Effector CD4-positive, alpha-beta T cell (primary cell): Measurements from ENCODE around the gene RBMS3.

Experiments used
- DNase-seq: peaks from one replicate; pipeline ENCODE4 v3.0.0-alpha.2; 2020

RBMS3 gene

GRCh38 chr3:29537889-29538609, 257.2 kb downstream of the RBMS3 start:
- no peak for DNase-seq

GRCh38 chr3:29538610-29538958, 257.7 kb downstream of the RBMS3 start:
- DNase-seq = no peak

- no peak for DNase-seq
These were observed 259.7 kb downstream of the RBMS3 start for GRCh38 chr3:29540544-29540943.

- DNase-seq = no peak
These were observed 264.0 kb downstream of the RBMS3 start for GRCh38 chr3:29544701-29545363.

- no peak for DNase-seq
These were observed 264.7 kb downstream of the RBMS3 start for GRCh38 chr3:29545615-29546014.

GRCh38 chr3:29552051-29552450, 271.2 kb downstream of the RBMS3 start:
- no peak for DNase-seq

GRCh38 chr3:29554566-29554965, 273.7 kb downstream of the RBMS3 start:
- DNase-seq = no peak

- no peak for DNase-seq
These were observed 274.7 kb downstream of the RBMS3 start for GRCh38 chr3:29555590-29555989.

- DNase-seq = no peak
These were observed 276.3 kb downstream of the RBMS3 start for GRCh38 chr3:29557186-29557585.

GRCh38 chr3:29557825-29558224, 277.0 kb downstream of the RBMS3 start:
- DNase-seq = no peak

- DNase-seq = no peak
These were observed 279.0 kb downstream of the RBMS3 start for GRCh38 chr3:29559741-29560465.

GRCh38 chr3:29561651-29562149, 280.8 kb downstream of the RBMS3 start:
- no peak for DNase-seq

- no peak for DNase-seq
These were observed 284.4 kb downstream of the RBMS3 start for GRCh38 chr3:29565236-29565635.

GRCh38 chr3:29567501-29567900, 286.6 kb downstream of the RBMS3 start:
- no peak for DNase-seq

GRCh38 chr3:29568355-29568754, 287.5 kb downstream of the RBMS3 start:
- no peak for DNase-seq

GRCh38 chr3:29576181-29576580, 295.3 kb downstream of the RBMS3 start:
- DNase-seq = no peak

- DNase-seq = no peak
These were observed 295.8 kb downstream of the RBMS3 start for GRCh38 chr3:29576675-29577074.

GRCh38 chr3:29577250-29577649, 296.4 kb downstream of the RBMS3 start:
- no peak for DNase-seq

- no peak for DNase-seq
These were observed 300.4 kb downstream of the RBMS3 start for GRCh38 chr3:29581311-29581710.

- DNase-seq = no peak
These were observed 301.4 kb downstream of the RBMS3 start for GRCh38 chr3:29582273-29582672.

- DNase-seq = no peak
These were observed 303.0 kb downstream of the RBMS3 start for GRCh38 chr3:29583861-29584260.

- no peak for DNase-seq
These were observed 304.5 kb downstream of the RBMS3 start for GRCh38 chr3:29585368-29585767.

- DNase-seq = no peak
These were observed 306.5 kb downstream of the RBMS3 start for GRCh38 chr3:29587340-29587739.

- DNase-seq = no peak
These were observed 309.1 kb downstream of the RBMS3 start for GRCh38 chr3:29590012-29590411.
